GM19324 (cell line): ENCODE data around the gene TLL2.

Experiments used
- ATAC-seq: cut with Tn5 transposase; IDR thresholded peaks from one replicate; pipeline ENCODE4 v1.9.1; 2021; ENCODE audit warnings: mild to moderate bottlenecking, moderate library complexity; ENCODE audit not compliant: unreplicated experiment, low FRiP score

Gene TLL2

DNA sequence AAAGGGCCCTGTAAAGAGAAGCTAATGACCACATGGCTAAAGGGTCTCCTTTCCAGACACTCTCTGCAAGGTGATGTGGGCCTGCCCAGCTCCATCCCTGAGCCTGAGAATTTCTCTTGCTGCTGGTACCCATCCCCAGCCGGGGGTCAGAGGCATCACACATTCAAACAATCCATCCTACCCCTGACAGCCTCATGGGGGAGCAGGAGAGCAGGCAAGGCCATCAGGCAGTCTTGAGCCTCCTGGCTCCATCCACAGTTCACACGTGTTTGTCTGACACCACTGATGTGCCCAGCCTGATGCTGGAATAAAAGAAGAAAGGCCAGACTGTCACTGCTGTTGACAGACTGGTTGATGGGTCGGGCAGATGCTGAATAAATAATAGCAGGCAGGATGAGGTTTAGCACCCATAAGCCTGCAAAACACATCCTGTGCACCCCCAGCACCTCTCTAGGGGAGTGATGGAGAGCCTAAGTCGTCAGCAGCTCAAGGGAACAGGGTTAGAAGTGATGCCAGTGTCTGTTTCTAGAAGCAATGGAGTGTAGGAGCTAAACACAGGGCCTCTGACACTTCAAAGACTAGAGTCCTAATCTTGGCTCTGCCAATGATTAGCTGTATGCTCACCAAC, 43.5 kb downstream of the TLL2 start:
- no peak for ATAC-seq

DNA sequence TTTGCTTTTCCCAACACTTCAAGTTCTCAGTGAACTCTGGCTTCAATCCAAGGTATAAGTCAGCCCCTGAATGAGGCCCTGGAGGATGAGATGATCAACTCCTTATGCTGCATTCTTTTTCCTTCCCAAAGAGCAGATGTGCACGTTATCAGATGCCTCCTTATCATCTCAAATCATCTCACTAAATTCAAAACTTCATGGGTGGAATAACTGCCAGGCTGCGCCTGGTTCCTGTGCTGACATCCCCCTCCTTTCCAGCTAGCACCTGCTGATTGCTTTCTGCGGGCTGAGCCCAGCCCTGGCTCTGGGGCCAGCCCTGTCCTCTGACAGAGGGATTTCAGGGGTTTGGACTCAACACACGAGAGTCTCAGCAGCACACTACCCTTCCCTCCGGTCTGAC, 44.9 kb downstream of the TLL2 start:
- no peak for ATAC-seq

DNA sequence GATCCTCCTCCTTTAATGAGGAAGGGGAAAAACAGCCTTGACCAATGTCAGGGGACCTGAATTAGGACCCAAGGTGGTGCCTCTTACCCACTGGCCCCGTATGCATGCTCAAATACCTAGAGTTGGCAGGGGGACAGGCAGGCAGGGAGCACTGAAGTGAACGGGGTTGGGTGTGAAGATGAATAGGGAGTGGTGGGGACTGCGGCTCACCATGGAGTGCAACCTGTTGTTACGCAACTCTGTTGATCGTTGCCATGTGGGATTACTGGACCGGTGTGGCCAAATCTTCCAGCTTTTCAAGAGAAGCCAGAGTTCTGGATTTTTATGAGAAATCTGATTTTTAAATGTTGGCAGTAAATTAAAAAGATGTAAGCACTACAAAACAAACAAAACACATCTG, 48.1 kb downstream of the TLL2 start:
- no peak for ATAC-seq

DNA sequence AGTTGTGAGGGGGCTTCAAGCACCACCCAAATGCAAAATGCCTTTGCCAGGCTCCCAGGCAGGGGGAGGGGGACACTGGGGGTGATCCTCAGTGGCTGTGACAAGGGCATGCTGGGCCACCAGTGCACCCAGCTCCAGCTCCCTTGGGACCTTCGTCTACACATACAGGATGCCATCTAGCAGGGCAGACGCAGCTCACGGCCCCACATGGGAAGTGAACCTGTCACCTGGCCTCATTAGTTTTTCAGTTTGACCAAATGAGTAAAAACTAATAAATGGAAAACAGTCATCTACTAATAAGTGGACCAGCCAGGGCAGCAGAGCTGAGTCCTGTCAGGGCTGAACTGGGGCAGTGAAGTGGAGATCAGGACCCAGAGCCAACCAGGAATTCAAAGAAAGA, 50.2 kb downstream of the TLL2 start:
- no peak for ATAC-seq

DNA sequence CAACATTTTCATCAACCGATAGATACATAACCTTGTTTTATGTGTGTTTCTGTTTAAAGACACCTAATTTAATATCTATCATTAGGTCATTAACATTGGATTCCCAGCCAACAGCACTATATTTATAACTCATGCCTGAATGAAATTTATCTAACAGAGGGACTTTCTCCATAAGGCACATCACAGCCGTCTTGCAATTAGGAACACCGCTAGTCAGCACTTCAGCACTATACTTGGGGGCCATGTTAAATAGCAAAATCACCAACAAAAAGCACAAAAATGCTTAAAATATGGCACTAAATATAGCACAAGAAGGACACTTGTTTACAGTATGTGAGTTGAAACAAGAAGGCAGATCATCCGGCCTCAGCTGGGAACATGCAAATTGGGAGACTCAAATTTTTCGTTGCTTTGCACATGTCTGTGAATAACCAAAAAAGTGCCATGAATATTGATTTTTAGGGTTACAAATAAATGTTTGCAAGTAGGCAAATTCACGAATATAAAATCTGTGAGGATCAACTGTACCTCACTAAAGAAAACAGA, 51.0 kb downstream of the TLL2 start:
- ATAC-seq: no peak

DNA sequence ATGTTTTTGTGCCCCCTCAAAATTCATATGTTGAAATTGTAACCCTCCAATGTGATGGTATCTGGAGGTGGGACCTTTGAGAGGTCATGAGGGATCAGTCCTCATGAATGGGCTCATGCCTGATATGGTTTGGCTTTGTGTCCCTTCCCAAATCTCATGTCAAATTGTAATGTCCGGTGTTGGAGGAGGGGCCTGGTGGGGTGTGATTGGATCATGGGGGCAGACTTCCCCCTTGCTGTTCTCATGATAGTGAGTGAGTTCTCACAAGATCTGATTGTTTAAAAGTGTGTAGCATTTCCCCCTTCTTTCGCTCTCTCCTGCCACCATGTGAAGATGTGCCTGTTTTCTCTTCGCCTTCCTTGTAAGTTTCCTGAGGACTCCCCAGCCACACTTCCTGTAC, 53.4 kb downstream of the TLL2 start:
- no peak for ATAC-seq

DNA sequence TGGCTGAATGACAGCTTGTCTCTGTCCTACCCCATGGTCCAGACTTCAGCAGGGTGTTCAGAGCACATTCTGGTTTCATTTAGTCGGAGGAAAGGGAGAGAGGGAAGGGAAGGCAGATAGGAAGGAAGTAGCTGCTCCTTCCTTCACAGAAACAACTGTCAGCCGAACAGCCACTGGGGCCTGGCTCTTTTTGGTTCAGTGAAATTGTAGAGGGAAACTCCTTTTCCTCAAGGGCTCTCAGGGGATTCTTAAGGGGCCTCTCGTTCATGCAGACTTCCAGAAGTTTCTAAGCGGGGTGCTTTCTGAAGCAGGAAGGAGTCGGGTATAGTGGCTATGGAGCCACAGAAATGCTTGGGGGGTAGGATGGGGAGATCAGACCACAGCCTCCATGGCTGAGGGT, 56.4 kb downstream of the TLL2 start:
- no peak for ATAC-seq

DNA sequence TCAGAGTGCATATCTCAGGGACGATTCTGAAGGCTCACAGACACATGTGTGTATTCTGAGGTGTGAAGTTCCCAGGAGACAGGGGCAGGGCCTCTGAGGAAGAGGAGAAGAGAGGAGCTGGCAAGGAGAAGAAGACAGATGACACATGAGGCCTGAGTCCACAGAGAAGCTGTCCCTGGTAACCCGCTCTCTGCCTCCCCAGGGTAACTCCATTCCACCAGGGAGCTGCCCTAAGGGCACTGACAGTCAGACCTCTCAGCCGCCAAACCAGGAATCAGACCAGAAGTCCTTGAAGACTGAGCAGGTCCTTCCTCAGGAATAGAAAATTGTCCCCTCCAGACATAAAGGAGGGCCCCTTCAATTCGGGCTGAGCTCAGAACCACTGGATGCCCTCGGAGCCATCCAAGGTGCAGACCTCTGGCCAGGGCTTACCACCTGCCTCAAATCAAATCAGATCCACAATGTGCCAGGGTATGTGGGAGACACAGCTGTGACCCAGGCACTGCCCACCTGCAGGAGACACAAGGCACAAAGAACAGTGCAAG, 57.4 kb downstream of the TLL2 start:
- ATAC-seq: no peak

DNA sequence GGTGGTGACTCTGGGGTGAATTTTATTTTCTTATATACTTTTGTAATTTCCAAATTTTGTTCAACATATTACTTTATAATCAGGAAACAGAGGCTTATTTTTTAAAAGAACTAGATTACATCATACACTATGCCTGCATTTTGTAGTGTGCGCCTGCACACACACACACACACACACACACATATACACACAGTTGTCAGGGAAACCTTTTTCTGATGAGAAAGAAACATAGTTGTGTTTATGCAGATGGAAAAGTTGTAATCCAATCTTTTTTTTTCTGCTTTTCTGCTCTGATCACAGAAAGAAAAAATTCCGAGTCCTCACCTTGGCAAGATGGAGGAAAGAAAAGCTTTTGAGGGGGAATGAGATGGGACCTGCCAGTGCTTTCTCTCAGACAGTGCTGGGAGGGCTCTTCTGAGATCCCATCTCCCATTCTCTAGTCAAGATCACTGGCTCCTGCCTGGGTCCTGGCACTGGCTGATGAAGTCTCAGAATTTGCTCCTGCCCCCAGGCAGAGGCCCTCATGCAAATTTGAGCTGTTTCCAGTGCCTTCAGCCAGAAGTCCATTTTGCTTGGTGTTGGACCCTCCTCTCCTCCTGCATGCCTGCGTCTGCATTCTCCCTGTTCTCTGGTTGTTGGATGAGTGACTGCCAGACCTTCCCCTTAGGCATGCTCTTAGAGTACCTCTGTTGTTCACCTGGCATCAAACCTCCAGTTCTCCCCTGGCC, 59.7 kb downstream of the TLL2 start:
- no peak for ATAC-seq

DNA sequence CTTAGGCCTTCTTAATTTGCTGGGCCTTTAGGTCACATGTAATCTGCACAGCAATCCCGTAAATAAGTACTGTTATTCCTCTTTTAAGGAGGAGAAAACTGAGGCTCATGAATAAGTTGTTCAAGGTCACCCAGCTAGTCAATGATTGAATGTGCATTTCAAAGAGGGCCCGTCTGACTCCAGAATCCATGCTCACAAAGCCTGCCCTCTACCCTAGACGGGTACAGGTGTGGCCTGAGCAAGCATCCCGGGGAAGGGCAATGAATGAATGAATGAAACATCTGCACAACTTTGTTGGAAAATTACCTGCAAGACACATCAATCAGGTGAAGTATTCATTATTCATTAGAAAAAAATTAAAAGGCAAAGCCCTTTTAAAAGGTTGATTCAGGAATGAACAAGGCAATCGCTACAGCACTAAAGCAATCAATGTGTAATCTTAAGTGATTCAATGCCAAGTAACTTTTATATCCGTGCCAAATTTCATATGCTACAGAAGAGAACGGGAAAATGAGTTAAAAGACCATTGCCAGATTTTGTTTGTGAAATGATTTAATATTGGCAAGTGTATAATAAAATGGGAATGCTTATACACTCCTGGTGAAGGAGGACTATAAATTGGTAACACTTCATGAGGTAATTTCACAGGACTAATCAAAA, 61.1 kb downstream of the TLL2 start:
- no peak for ATAC-seq

DNA sequence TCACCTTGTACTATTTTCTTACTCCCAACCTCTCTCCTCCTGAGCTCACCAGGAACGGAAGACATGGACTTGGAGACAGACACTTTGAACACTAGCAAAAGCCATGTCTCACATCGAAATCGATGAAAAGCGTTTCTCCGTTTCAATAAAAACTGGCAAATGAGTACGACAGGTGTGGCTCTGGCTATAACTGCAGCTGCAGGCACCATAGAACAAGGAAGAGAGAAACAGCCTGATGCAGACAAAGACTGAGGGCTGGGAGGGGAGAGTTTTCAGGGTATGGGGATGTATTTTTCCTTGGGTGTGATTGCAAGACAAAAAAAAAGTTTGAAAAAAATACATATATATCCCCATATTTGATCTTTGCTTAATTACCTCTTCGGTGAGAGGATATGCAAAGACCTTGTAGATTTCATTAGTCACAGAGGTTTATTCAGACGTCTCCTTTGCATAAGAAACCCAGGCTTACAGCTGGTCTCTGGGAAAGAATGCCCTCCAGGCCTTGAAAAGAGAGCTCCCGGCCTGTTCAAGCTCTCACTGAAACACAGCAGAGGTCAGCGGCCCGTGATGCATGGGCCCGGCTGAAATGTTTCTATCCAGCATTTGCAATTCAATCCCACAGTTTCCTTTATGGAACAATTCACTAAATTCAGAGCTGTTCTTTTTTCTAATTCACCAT, 63.1 kb downstream of the TLL2 start:
- no peak for ATAC-seq

DNA sequence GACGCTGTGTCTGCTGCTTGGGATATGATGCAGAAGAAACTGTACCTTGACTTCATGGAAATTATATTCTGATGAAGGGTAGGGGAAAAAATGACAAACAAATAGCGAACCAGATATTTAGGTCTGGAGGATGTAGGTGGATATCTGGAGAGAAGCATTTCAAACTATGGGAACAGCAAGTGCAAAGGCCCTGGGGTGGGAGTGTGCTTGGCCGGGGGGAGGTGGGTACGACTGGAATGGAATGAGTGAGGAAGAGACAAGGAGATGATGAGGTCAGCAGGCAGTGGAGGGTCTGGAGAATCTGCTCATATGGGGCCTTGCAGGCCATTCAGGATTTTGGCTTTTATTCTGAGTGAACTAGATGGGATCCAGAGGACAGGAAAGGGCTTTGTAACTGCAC, 65.2 kb downstream of the TLL2 start:
- ATAC-seq: no peak

DNA sequence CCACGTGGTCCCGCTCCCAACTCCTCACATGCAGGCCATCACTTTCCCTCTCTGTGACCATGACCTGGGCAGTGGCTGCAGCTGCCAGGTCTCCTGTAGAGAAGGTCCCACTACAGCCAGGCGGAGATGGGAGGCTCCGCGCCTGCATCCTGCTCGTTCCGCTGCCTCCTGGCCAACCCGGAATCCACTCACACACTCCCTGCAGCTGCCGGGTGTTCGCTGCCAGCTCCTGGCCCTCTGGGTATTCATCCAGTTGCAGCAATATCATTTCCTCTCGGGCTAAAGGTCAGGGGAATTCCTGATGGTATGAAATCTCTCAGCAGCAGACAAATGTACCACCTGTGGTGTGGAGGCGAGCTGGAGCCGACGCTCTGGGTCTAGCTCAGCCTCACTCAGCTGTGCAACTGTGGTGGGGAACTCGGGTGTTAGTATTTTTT, 65.7 kb downstream of the TLL2 start:
- ATAC-seq: no peak

DNA sequence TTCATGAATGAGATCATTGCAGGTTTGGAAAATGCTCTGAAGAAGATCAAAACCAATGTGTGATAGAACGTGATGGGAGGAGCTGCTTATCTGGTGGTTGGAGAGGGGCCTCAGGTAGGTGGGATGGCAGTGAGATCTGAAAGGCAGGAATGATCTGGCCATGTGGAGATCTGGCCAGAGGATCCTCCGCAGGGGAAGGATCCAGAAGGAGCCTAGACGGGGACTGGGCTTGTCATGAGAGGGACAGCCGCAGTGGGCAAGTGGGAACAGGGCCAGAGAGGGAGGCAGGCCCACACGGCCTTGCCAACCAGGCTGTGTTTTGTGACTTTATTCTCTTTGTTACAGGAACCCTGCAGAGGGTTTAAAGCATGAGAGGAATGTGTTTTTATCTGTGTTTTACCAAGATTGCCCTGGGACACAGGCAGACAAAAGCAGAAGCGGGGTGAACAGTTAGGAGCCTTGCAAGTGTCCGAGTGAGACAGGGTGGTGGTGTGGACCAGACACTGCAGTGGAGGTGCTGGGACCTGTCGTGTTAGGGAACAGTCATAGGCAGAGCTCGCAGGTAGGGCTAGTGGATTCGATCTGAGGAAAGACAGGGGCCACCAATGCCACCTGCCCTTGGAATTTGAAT, 66.6 kb downstream of the TLL2 start:
- ATAC-seq: no peak

DNA sequence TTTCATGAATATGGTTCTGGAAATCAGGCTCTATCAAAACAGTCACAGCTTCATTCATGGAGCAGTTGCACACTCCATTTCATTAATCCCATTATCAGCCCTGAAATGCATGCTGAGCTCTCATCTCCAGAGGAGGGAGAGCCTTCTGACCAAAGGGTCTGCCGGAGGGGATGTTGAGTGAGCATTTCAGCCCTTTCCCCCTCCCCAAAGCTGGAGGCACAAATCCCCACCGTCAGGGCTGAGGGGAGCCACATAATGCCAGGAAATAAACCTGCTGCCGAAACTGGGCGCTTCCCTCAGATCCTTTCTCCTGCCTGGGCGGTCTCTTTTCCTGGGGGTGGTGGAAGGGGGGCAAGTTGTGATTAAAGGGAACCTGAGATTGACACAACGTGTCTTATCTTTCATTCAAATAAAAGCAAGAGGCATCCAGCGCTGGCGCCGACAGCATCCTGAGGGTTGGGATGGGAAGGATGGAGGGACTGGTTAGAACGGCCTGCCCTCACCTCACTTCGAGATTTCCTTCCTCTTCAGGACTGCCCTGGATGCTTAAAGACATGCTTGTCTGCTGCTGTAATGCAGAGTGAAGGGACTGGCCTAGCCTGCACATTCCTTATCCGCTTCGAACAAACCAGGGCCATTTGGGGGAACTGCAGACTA, 71.6 kb downstream of the TLL2 start:
- ATAC-seq: no peak

DNA sequence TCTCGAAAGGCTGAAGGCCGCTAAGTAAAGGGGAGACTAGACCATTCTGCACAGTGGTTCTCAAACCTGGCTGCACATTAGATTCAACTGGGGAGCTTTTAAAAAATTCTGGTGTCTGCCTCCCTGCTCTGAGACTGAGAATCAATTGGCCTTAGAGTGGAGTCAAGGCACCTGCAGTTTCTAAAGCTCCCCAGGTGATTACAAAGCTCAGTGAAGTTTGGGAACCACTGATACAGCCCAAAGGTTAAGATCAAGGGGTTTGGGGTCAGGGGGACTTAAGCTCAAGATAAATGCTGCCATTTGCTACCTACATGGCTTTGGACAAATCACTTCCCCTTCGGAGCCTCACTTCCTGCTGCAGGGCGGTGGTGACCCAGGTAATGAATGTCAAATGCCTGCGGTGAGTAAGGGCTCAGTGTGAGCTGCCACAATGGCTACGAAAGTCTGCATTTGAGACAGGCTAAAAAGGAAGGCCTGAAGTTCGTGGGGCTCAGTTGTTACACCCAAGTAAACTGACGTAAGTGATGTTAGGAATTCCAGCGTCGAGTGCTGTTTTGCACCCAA, 72.3 kb downstream of the TLL2 start:
- no peak for ATAC-seq

DNA sequence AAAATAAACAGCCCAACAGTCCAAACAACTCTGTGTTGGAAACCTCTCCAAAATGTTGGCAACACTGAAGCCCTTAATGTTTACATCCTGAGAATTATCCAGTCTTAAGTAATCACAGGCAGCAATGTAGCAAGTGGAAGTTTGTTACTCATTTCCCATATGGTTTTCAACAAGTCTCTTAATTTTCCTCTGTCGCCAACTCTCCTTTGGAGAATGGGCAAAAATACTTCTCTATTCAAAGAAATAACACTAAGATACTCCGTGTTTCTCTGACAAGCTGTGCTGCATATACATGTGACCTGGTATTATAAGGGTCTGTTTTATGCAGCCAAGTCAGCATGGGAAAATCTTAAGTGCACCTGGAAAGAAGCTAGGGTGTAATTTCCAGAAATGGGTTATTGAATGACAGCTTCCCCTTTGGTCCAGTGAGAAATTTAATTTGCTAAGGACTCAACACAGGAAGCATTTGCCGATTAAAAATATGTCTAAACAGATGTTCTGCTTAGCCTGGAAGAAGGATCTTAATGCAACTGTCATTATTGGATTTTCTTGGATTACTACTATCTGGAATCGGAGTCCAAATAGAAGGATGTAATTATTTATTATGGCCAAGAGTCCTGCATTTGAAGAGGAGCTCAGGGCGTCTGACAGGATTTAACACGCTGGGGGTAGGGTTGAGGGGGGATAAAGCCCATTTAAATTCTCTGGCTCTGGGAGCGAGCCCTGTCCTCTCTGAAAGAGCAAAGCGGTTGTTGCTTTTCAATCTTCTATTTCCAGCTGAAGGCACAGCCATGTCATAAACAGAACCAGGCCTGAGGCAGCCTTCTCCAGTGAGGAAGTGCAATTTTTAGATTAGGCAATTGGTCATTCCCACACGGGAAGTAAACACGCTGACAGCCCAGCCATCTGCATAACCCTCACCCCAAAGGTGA, 73.1 kb downstream of the TLL2 start:
- ATAC-seq: no peak

DNA sequence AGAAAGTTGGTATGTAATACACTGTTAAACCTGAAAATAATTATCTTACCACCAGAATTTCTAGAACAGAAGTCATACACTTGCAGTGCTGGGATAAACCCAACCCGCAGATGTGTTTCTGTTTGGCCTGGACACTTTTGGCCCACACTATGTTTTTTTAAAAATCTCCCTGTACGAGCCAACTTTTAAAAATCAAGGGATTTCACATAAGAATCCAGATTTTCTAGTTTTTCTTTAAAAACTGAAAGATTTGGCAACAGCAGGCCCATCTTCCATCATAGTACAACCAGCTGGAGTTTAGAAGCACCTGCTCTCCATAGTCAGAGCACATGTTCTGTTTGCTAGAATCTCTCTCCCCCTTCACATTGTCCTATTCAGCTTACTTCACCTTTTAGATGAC, 74.0 kb downstream of the TLL2 start:
- ATAC-seq: no peak
